Peyer's patch (tissue), 4 donors: ENCODE data around the gene IFITM1.
"Not testable (repeated sequence)": the region's sequence is repeated elsewhere in the genome, so short reads cannot be mapped to it uniquely, and the experiment has no call there.

ENCODE experiments used
- CTCF ChIP-seq, 6 experiments: fragments of 450-650 bp in 4 of 6; fragments of 200-600 bp in 2 of 6; sonication (generic) in 1 of 6; IDR thresholded peaks; one replicate each; pipeline ENCODE4 v1.5.1; 2017 to 2019; ENCODE audit warnings: antibody characterized with exemption in 6 of 6, mild to moderate bottlenecking in 3 of 6, moderate library complexity in 1 of 6
- POLR2A ChIP-seq, 2 donors: fragments of 450-650 bp; IDR thresholded peaks; one replicate each; pipeline ENCODE4 v1.5.1; 2017; ENCODE audit warnings: antibody characterized with exemption in 2 of 2, mild to moderate bottlenecking in 2 of 2, moderate library complexity in 2 of 2

DNA sequence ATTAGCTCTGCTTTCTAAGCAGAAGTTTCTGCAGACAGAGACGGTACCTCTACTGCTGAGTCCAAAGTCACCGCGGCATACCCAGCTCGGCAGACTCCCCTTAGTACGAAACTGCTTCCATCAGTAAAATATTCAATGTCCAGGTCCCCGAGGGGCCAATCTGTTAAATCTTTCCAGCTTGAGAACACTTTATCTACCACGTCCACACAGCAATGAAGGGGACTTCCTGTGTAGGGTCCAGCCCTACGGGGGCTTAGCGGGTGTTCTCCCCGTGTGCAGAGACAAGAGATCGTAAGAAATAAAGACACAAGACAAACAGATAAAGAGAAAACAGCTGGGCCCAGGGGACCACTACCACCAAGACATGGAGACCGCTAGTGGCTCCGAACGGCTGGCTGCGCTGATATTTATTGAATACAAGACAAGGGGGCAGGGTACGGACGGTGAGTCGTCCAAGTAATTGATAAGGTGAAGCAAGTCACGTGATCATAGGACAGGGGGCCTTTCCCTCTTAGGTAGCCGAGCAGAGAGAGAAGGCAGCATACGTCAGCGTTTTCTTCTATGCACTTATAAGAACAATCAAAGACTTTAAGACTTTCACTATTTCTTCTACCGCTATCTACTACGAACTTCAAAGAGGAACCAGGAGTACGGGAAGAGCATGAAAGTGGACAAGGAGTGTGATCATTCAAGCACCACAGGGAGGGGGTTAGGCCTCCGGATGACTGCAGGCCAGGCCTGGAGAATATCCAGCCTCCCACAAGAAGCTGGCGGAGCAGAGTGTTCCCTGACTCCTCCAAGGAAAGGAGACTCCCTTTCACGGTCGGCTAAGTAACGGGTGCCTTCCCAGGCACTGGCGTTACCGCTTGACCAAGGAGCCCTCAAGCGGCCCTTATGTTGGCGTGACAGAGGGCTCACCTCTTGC is 11.0 kb downstream of the IFITM1 start:
- TF ChIP-seq CTCF, POLR2A (IDR thresholded peaks at IDR 0.05): not testable (repeated sequence)
